ENCODE results near the gene JAKMIP1. TPM values are rescaled to one million over a fixed set of nuclear protein-coding genes. Genes with fewer than 3 reads are reported as not detected.

JAKMIP1 gene
- total RNA-seq, 1 experiment from 2014 or later = not detected

DNA sequence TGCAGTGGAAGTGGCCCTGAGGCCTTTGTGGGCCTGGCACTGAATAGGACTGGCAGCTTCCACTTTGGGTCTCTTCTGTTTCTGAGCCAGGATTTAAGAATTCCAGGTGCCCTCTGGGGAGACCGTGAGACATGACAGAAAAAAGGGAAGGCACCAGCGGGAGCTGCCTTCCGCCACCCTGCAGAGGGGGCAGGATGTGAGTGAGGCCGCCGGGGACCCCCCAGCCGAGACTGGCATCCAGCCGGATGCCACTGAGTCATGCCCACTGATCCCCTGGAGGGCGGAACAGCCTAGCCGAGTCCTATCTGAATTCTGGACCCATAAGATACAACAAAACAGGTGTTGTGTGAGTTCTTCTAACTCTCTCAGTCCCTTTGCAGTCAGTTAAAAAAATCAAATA, 223.4 kb downstream of the JAKMIP1 start:
- Histone ChIP-seq H2AFZ (ENCODE audit: low read depth, low read length, poor library complexity, severe bottlenecking) (no peak overlapping the region), H3K36me3 (ENCODE audit: control insufficient read depth in 1 of 2, insufficient read depth in 2 of 2, low read length in 2 of 2) (no peaks in the 10 kb centered on the region), H3K27ac (ENCODE audit: low read depth, low read length) (no peak overlapping the region), H3K9ac (ENCODE audit: low read length) (no peak overlapping the region), H3K27me3 (ENCODE audit: insufficient read depth, low read length) (peaks cover 33% of the 10 kb centered on the region), H3K4me2 (ENCODE audit: low read length) (no peak overlapping the region), H3K9me3 (ENCODE audit: control insufficient read depth in 1 of 2, insufficient read depth in 1 of 2, low read depth in 1 of 2, low read length in 2 of 2) (no peaks in the 10 kb centered on the region), H3K4me1 (ENCODE audit: control insufficient read depth in 1 of 2, insufficient read depth in 2 of 2, low read length in 2 of 2) (no peaks in the 10 kb centered on the region), H3K79me2 (ENCODE audit: insufficient read depth, low read length) (no peaks in the 10 kb centered on the region), H3K4me3 (replicated peaks in 1 of 2; ENCODE audit: low read depth in 1 of 2, low read length in 2 of 2) (no peak overlapping the region), H4K20me1 (ENCODE audit: insufficient read depth) (no peaks in the 10 kb centered on the region), H3K9me2 (ENCODE audit: insufficient read depth) (no peaks in the 10 kb centered on the region)
- TF ChIP-seq, protein P1, sequence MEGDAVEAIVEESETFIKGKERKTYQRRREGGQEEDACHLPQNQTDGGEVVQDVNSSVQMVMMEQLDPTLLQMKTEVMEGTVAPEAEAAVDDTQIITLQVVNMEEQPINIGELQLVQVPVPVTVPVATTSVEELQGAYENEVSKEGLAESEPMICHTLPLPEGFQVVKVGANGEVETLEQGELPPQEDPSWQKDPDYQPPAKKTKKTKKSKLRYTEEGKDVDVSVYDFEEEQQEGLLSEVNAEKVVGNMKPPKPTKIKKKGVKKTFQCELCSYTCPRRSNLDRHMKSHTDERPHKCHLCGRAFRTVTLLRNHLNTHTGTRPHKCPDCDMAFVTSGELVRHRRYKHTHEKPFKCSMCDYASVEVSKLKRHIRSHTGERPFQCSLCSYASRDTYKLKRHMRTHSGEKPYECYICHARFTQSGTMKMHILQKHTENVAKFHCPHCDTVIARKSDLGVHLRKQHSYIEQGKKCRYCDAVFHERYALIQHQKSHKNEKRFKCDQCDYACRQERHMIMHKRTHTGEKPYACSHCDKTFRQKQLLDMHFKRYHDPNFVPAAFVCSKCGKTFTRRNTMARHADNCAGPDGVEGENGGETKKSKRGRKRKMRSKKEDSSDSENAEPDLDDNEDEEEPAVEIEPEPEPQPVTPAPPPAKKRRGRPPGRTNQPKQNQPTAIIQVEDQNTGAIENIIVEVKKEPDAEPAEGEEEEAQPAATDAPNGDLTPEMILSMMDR (IDR thresholded peaks at IDR 0.05 in 2 of 3, conservative IDR thresholded peaks at IDR 0.05 in 1 of 3; ENCODE audit: borderline replicate concordance in 1 of 3, insufficient read depth in 1 of 3, low read depth in 2 of 3, low read length in 2 of 3) = no peak
- TF ChIP-seq, protein P2, sequence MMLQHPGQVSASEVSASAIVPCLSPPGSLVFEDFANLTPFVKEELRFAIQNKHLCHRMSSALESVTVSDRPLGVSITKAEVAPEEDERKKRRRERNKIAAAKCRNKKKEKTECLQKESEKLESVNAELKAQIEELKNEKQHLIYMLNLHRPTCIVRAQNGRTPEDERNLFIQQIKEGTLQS (IDR thresholded peaks at IDR 0.05) = no peak
- TF ChIP-seq ELF1 (IDR thresholded peaks at IDR 0.05; ENCODE audit: borderline replicate concordance, low read depth) (no peak), CEBPB (IDR thresholded peaks at IDR 0.05; ENCODE audit: low read depth) (no peak), SRF (IDR thresholded peaks at IDR 0.05; ENCODE audit: low read depth) (no peak), POLR2AphosphoS5 (IDR thresholded peaks at IDR 0.05; ENCODE audit: low read depth, low read length) (no peak), YY1 (IDR thresholded peaks at IDR 0.05; ENCODE audit: extremely low read depth, insufficient replicate concordance, low read depth, low read length) (no peak), ZFX (IDR thresholded peaks at IDR 0.05) (no peak), EGR1 (IDR thresholded peaks at IDR 0.05; ENCODE audit: low read depth) (no peak), FOSL1 (IDR thresholded peaks at IDR 0.05; ENCODE audit: low read depth) (no peak), EZH2 (IDR thresholded peaks at IDR 0.05) (no peak), POLR2A (IDR thresholded peaks at IDR 0.05; ENCODE audit: borderline replicate concordance, extremely low read depth, insufficient read depth, insufficient read length) (no peak)
- TF ChIP-seq, protein P3, sequence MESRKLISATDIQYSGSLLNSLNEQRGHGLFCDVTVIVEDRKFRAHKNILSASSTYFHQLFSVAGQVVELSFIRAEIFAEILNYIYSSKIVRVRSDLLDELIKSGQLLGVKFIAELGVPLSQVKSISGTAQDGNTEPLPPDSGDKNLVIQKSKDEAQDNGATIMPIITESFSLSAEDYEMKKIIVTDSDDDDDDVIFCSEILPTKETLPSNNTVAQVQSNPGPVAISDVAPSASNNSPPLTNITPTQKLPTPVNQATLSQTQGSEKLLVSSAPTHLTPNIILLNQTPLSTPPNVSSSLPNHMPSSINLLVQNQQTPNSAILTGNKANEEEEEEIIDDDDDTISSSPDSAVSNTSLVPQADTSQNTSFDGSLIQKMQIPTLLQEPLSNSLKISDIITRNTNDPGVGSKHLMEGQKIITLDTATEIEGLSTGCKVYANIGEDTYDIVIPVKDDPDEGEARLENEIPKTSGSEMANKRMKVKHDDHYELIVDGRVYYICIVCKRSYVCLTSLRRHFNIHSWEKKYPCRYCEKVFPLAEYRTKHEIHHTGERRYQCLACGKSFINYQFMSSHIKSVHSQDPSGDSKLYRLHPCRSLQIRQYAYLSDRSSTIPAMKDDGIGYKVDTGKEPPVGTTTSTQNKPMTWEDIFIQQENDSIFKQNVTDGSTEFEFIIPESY (IDR thresholded peaks at IDR 0.05; ENCODE audit: extremely low read depth, insufficient replicate concordance, low read length) = no peak
- ATAC-seq = no peak
- POLR2A ChIA-PET = no interaction called here
- intact Hi-C loops (cut with micrococcal nuclease) = no loop called here
- BruUV-seq (replicated peaks) = no TSS peak
- RAD21 ChIA-PET (ENCODE audit: low non-redundant PET in 1 of 2, low total read pairs in 2 of 2, uncharacterized antibody in 2 of 2, unreplicated experiment in 2 of 2) = no interaction called here
- CTCF ChIA-PET = interaction anchor here (1.6 kb wide), 1 partner anchor 22 kb away, joined by 3 read pairs; no protein-coding TSS in a partner anchor
- no peak for DNase-seq (ENCODE audit: low read depth, low spot score)
